ENCODE results near the gene FGD4.

GRCh38 chr12:32536000-32536345 lies 136.6 kb downstream of the FGD4 start:
- no peak for TF ChIP-seq EP300 (IDR thresholded peaks at IDR 0.05)
- no peak for TF ChIP-seq CTCF (IDR thresholded peaks at IDR 0.05)
